Large intestine (tissue), 3 donors: Measurements from ENCODE around the gene ADIPOQ. TPM values are rescaled to one million over a fixed set of nuclear protein-coding genes. Genes with fewer than 3 reads are reported as not detected.
"Not testable (repeated sequence)": the region's sequence is repeated elsewhere in the genome, so short reads cannot be mapped to it uniquely, and the experiment has no call there.

Experiments used
- DNase-seq, 2 donors: peaks; one replicate each; pipeline versions ENCODE4 v3.0.0 to v3.0.0-alpha.2; 2013
- H3K27ac ChIP-seq: one replicate; pipeline ENCODE4 v1.5.1; 2013; ENCODE audit warnings: low read length
- H3K27me3 ChIP-seq: 2 replicates; pipeline ENCODE4 v1.6.1; 2013; ENCODE audit warnings: low read length; ENCODE audit not compliant: control insufficient read depth, insufficient read depth
- H3K36me3 ChIP-seq: 2 replicates; pipeline ENCODE4 v1.6.1; 2013; ENCODE audit warnings: low read length; ENCODE audit not compliant: control insufficient read depth, insufficient read depth
- H3K4me1 ChIP-seq: one replicate; pipeline ENCODE4 v1.6.1; 2013; ENCODE audit warnings: low read length; ENCODE audit not compliant: control insufficient read depth, insufficient read depth
- H3K4me3 ChIP-seq: one replicate; pipeline ENCODE4 v1.5.1; 2013; ENCODE audit warnings: low read length
- H3K9me3 ChIP-seq: one replicate; pipeline ENCODE4 v1.6.1; 2013; ENCODE audit warnings: mild to moderate bottlenecking, low read depth, low read length, moderate library complexity; ENCODE audit not compliant: control insufficient read depth
- WGBS: methylation state at CpG from one replicate; pipeline ENCODE4 v1.1.5; 2013; ENCODE audit warnings: low lambda C conversion rate; ENCODE audit not compliant: insufficient coverage; 5-methylcytosine and 5-hydroxymethylcytosine counted together
- polyA plus RNA-seq: library from polyadenylated mRNA; unstranded; fragments of 120-200 nt; gene quantifications from one replicate; pipeline ENCODE4 v1.2.1, GENCODE V29; 2013

ADIPOQ gene
- polyA plus RNA-seq, 1 donor = not detected

- no CpG with 5 or more reads among the region's 1 CpG for WGBS
These were observed 58.7 kb downstream of the ADIPOQ start for GRCh38 chr3:186901135-186901734.

DNA sequence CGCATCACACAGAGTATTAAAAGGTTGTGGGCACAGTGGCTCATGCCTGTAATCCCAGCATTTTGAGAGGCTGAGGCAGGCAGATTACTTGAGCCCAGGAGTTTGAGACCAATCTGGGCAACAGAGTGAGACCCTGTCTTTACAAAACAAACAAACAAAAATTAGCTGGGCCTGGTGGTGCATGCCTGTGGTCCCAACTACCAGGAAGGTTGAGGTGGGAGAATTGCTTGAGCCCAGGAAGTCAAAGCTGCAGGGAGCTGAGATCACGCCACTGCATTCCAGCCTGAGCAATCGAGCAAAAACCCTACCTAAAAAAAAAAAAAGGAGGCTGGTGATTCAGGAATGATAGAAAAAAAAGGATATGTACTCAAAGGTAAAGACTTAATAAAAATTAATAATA is 59.6 kb downstream of the ADIPOQ start:
- Histone ChIP-seq H3K27ac (no peak overlapping the region), H3K4me1 (no peaks in the 10 kb centered on the region), H3K4me3 (no peak overlapping the region), H3K36me3 (no peaks in the 10 kb centered on the region), H3K27me3 (no peaks in the 10 kb centered on the region), H3K9me3 (no peaks in the 10 kb centered on the region)
- DNase-seq = no peak
- WGBS = 79% methylated on average over 2 of the region's 3 CpGs

More at GRCh38 chr3:186901135-186901734, 58.7 kb downstream of the ADIPOQ start:
- H3K36me3 ChIP-seq = no peaks in the 10 kb centered on the region
- DNase-seq = no peak
- H3K4me3 ChIP-seq = no peak overlapping the region
- H3K27ac ChIP-seq = no peak overlapping the region
- H3K27me3 ChIP-seq = no peaks in the 10 kb centered on the region
- no peaks in the 10 kb centered on the region for H3K9me3 ChIP-seq
- no peaks in the 10 kb centered on the region for H3K4me1 ChIP-seq

GRCh38 chr3:186902713-186903112 is 60.2 kb downstream of the ADIPOQ start:
- H3K36me3 ChIP-seq = no peaks in the 10 kb centered on the region
- no CpG with 5 or more reads among the region's 2 CpGs for WGBS
- no peaks in the 10 kb centered on the region for H3K27me3 ChIP-seq
- H3K9me3 ChIP-seq = no peaks in the 10 kb centered on the region
- H3K4me1 ChIP-seq = no peaks in the 10 kb centered on the region
- no peak for DNase-seq
- no peak overlapping the region for H3K27ac ChIP-seq
- H3K4me3 ChIP-seq = no peak overlapping the region

GRCh38 chr3:186903676-186904075 is 61.2 kb downstream of the ADIPOQ start:
- not testable (repeated sequence) for H3K27ac ChIP-seq, H3K9me3 ChIP-seq, H3K4me1 ChIP-seq, H3K4me3 ChIP-seq, DNase-seq, H3K36me3 ChIP-seq, H3K27me3 ChIP-seq
- no CpG with 5 or more reads among the region's 2 CpGs for WGBS

DNA sequence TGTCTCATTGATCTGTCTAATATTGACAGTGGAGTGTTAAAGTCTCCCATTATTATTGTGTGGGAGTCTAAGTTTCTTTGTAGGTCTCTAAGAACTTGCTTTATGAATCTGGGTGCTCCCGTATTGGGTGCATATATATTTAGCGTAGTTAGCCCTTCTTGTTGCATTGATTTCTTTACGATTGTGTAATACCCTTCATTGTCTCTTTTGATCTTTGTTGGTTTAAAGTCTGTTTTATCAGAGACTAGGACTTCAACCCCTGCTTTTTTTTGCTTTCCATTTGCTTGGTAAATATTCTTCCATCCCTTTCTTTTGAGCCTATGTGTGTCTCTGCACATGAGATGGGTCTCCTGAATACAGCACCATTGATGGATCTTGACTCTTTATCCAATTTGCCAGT is 64.6 kb downstream of the ADIPOQ start:
- not testable (repeated sequence) for H3K27me3 ChIP-seq, H3K27ac ChIP-seq, H3K4me1 ChIP-seq, H3K9me3 ChIP-seq, DNase-seq, H3K36me3 ChIP-seq, H3K4me3 ChIP-seq
- 20% methylated on average over 1 of the region's 3 CpGs for WGBS

Other genes with a start within 250 kb of the ADIPOQ start
- gene AHSG, start 229.7 kb upstream of the ADIPOQ start, polyA plus RNA-seq = 1.8 TPM
- gene FETUB, start 202.3 kb upstream of the ADIPOQ start, polyA plus RNA-seq = not detected
- 0.04 TPM for gene HRG, start 176.7 kb upstream of the ADIPOQ start, polyA plus RNA-seq
- gene KNG1, start 125.4 kb upstream of the ADIPOQ start, polyA plus RNA-seq = 5.1 TPM
- 737 TPM for gene EIF4A2, start 59.1 kb upstream of the ADIPOQ start, polyA plus RNA-seq
- gene RFC4, start 36.2 kb upstream of the ADIPOQ start, polyA plus RNA-seq = 27.8 TPM
- 126 TPM for gene ST6GAL1, start 87.8 kb downstream of the ADIPOQ start, polyA plus RNA-seq